ENCODE data around the gene EXOSC7.
"Not testable (repeated sequence)": the region's sequence is repeated elsewhere in the genome, so short reads cannot be mapped to it uniquely, and the experiment has no call there.

Gene EXOSC7

GRCh38 chr3:44932986-44933944 is 42.8 kb upstream of the EXOSC7 start:
- peaks cover 3% of the 10 kb centered on the region; the same call in 1 of the 2 replicates for H3K36me3 ChIP-seq (ENCODE audit: insufficient read depth, low read length)
- peak overlapping the region; percentile 6; the same call in 1 of the 2 replicates for H3K27ac ChIP-seq
- H3K4me3 ChIP-seq, result no peak overlapping the region
- H3K9me3 ChIP-seq (ENCODE audit: low read depth, low read length), result no peaks in the 10 kb centered on the region
- H3K9ac ChIP-seq (ENCODE audit: insufficient read length), result no peak overlapping the region
- TF ChIP-seq POLR2AphosphoS5 (IDR thresholded peaks at IDR 0.05; ENCODE audit: borderline replicate concordance, low read depth, low read length), result no peak
- TF ChIP-seq EZH2 (IDR thresholded peaks at IDR 0.05), result no peak
- no peak for TF ChIP-seq FOXP2 (optimal IDR thresholded peaks at IDR 0.05; ENCODE audit: control extremely low read depth, extremely low read length, insufficient read depth)
- no peak for DNase-seq (ENCODE audit: low read depth, low spot score)

DNA sequence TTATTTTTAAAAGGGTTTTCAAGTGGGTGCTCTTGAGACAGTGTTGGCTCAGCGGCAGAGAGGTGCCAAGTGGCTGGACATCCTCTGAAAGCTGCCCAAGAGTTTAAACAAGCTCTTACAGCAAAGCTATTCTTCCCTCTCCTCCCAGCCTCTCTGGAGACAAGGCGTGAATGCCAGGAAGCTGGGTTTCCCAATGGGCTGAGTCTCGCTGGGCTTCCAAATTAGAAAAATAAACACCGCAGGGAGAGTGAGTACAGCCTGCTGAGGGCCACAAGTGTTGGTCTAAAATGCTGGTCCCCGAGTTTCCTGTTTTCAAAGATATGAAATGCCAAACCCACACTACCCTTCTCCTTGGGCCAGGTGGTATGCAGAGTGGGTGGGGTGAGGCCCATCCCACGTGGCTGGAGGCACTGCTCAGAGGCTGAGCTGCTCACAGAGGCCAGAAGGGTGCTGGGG is 36.4 kb upstream of the EXOSC7 start:
- no peak for DNase-seq (ENCODE audit: low read depth, low spot score)
- no peak overlapping the region for H3K9ac ChIP-seq (ENCODE audit: insufficient read length)
- H3K36me3 ChIP-seq (ENCODE audit: insufficient read depth, low read length), result peaks cover 4% of the 10 kb centered on the region; the same call in 1 of the 2 replicates
- no peak overlapping the region for H3K4me3 ChIP-seq
- TF ChIP-seq FOXP2 (optimal IDR thresholded peaks at IDR 0.05; ENCODE audit: control extremely low read depth, extremely low read length, insufficient read depth), result no peak
- TF ChIP-seq POLR2AphosphoS5 (IDR thresholded peaks at IDR 0.05; ENCODE audit: borderline replicate concordance, low read depth, low read length), result no peak
- TF ChIP-seq EZH2 (IDR thresholded peaks at IDR 0.05), result no peak
- no peak overlapping the region for H3K27ac ChIP-seq
- H3K9me3 ChIP-seq (ENCODE audit: low read depth, low read length), result no peaks in the 10 kb centered on the region

- Histone ChIP-seq H3K4me3 (no peak overlapping the region), H3K27ac (no peak overlapping the region), H3K9ac (ENCODE audit: insufficient read length) (no peak overlapping the region), H3K9me3 (ENCODE audit: low read depth, low read length) (no peaks in the 10 kb centered on the region), H3K36me3 (ENCODE audit: insufficient read depth, low read length) (peaks cover 4% of the 10 kb centered on the region; the same call in 1 of the 2 replicates)
- TF ChIP-seq EZH2 (IDR thresholded peaks at IDR 0.05) (no peak), FOXP2 (optimal IDR thresholded peaks at IDR 0.05; ENCODE audit: control extremely low read depth, extremely low read length, insufficient read depth) (no peak), POLR2AphosphoS5 (IDR thresholded peaks at IDR 0.05; ENCODE audit: borderline replicate concordance, low read depth, low read length) (no peak)
- DNase-seq (ENCODE audit: low read depth, low spot score), result no peak
Observed at GRCh38 chr3:44942202-44942921, 33.7 kb upstream of the EXOSC7 start.

GRCh38 chr3:44948239-44948638 is 27.8 kb upstream of the EXOSC7 start:
- H3K36me3 ChIP-seq (ENCODE audit: insufficient read depth, low read length), result no peaks in the 10 kb centered on the region
- no peak overlapping the region for H3K9ac ChIP-seq (ENCODE audit: insufficient read length)
- no peak overlapping the region for H3K4me3 ChIP-seq
- no peaks in the 10 kb centered on the region for H3K9me3 ChIP-seq (ENCODE audit: low read depth, low read length)
- no peak for TF ChIP-seq POLR2AphosphoS5 (IDR thresholded peaks at IDR 0.05; ENCODE audit: borderline replicate concordance, low read depth, low read length)
- TF ChIP-seq EZH2 (IDR thresholded peaks at IDR 0.05), result no peak
- TF ChIP-seq FOXP2 (optimal IDR thresholded peaks at IDR 0.05; ENCODE audit: control extremely low read depth, extremely low read length, insufficient read depth), result no peak
- no peak overlapping the region for H3K27ac ChIP-seq
- DNase-seq (ENCODE audit: low read depth, low spot score), result no peak

DNA sequence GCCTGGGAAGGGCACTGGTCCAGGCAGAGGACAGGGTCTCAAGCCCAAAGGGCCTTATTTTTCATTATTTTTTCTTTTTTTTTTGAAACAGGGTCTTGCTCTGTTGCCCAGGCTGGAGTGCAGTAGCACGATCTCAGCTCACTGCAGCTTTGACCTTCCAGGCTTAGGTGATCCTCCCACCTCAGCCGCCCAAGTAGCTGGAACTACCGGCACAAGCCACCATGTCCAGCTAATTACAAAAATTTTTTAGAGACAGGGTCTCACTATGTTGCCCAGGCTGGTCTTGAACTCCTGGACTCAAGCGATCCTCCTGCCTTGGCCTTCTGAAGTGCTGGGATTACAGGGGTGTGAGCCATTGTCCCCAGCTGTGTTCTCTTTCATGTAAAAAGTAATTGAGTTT is 26.3 kb upstream of the EXOSC7 start:
- not testable (repeated sequence) for H3K36me3 ChIP-seq (ENCODE audit: insufficient read depth, low read length)
- peak overlapping the region; percentile 94 for H3K27ac ChIP-seq

GRCh38 chr3:44950275-44950734 is 25.7 kb upstream of the EXOSC7 start:
- TF ChIP-seq EZH2 (IDR thresholded peaks at IDR 0.05) (no peak), FOXP2 (optimal IDR thresholded peaks at IDR 0.05; ENCODE audit: control extremely low read depth, extremely low read length, insufficient read depth) (no peak), POLR2AphosphoS5 (IDR thresholded peaks at IDR 0.05; ENCODE audit: borderline replicate concordance, low read depth, low read length) (no peak)
- Histone ChIP-seq H3K36me3 (ENCODE audit: insufficient read depth, low read length) (no peaks in the 10 kb centered on the region), H3K27ac (peak overlapping the region; percentile 94), H3K9ac (ENCODE audit: insufficient read length) (no peak overlapping the region), H3K4me3 (peak overlapping the region; percentile 42), H3K9me3 (ENCODE audit: low read depth, low read length) (no peaks in the 10 kb centered on the region)
- peak; percentile 70 for DNase-seq (ENCODE audit: low read depth, low spot score)

More for the DNA sequence above, 26.3 kb upstream of the EXOSC7 start:
- H3K9ac ChIP-seq (ENCODE audit: insufficient read length); DNase-seq (ENCODE audit: low read depth, low spot score); H3K9me3 ChIP-seq (ENCODE audit: low read depth, low read length); H3K4me3 ChIP-seq: not testable (repeated sequence)

- no peak for TF ChIP-seq FOXP2 (optimal IDR thresholded peaks at IDR 0.05; ENCODE audit: control extremely low read depth, extremely low read length, insufficient read depth)
- no peak for TF ChIP-seq EZH2 (IDR thresholded peaks at IDR 0.05)
- no peak for TF ChIP-seq POLR2AphosphoS5 (IDR thresholded peaks at IDR 0.05; ENCODE audit: borderline replicate concordance, low read depth, low read length)
- DNase-seq (ENCODE audit: low read depth, low spot score), result no peak
- Histone ChIP-seq H3K36me3 (ENCODE audit: insufficient read depth, low read length) (0 out of 2 replicates have a peak, but pooled peaks cover 3% of the 10 kb centered on the region), H3K9ac (ENCODE audit: insufficient read length) (no peak overlapping the region), H3K27ac (peak overlapping the region; percentile 31; the same call in 1 of the 2 replicates), H3K9me3 (ENCODE audit: low read depth, low read length) (no peaks in the 10 kb centered on the region), H3K4me3 (no peak overlapping the region)
Observed at GRCh38 chr3:44952689-44953088, 23.4 kb upstream of the EXOSC7 start.

- H3K4me3 ChIP-seq, result no peak overlapping the region
- no peak for DNase-seq (ENCODE audit: low read depth, low spot score)
- H3K36me3 ChIP-seq (ENCODE audit: insufficient read depth, low read length), result peaks cover 13% of the 10 kb centered on the region; the same call in 1 of the 2 replicates
- TF ChIP-seq EZH2 (IDR thresholded peaks at IDR 0.05) (no peak), POLR2AphosphoS5 (IDR thresholded peaks at IDR 0.05; ENCODE audit: borderline replicate concordance, low read depth, low read length) (no peak), FOXP2 (optimal IDR thresholded peaks at IDR 0.05; ENCODE audit: control extremely low read depth, extremely low read length, insufficient read depth) (no peak)
- H3K9ac ChIP-seq (ENCODE audit: insufficient read length), result no peak overlapping the region
- no peak overlapping the region for H3K27ac ChIP-seq
- no peaks in the 10 kb centered on the region for H3K9me3 ChIP-seq (ENCODE audit: low read depth, low read length)
Observed at GRCh38 chr3:44954304-44954703, 21.7 kb upstream of the EXOSC7 start.
